ENCODE data around the gene CCM2. TPM values are rescaled to one million over a fixed set of nuclear protein-coding genes. Genes with fewer than 3 reads are reported as not detected.
A peak's percentile ranks its signal among the peaks of the same experiment; 100 is the strongest.
"Not testable (repeated sequence)": the region's sequence is repeated elsewhere in the genome, so short reads cannot be mapped to it uniquely, and the experiment has no call there.

CCM2 gene
- total RNA-seq, 1 experiment from 2014 or later, result 48.6 TPM

GRCh38 chr7:44980393-44981034 lies 19.5 kb upstream of the CCM2 start:
- DNase-seq (ENCODE audit: low read depth), result no peak

GRCh38 chr7:44981035-44981706 lies 18.8 kb upstream of the CCM2 start:
- no peak for DNase-seq (ENCODE audit: low read depth)

- no peak for DNase-seq (ENCODE audit: low read depth)
Measured at GRCh38 chr7:44982535-44982923, 17.5 kb upstream of the CCM2 start.

- no peak for DNase-seq (ENCODE audit: low read depth)
Measured at GRCh38 chr7:44982970-44983369, 17.0 kb upstream of the CCM2 start.

GRCh38 chr7:44983742-44984477 lies 16.1 kb upstream of the CCM2 start:
- no peak for DNase-seq (ENCODE audit: low read depth)

GRCh38 chr7:44984478-44984758 lies 15.6 kb upstream of the CCM2 start:
- DNase-seq (ENCODE audit: low read depth), result no peak

GRCh38 chr7:44985033-44985695 lies 14.8 kb upstream of the CCM2 start:
- DNase-seq (ENCODE audit: low read depth), result no peak

GRCh38 chr7:44985900-44986217 lies 14.1 kb upstream of the CCM2 start:
- no peak for DNase-seq (ENCODE audit: low read depth)

GRCh38 chr7:44986218-44987053 lies 13.6 kb upstream of the CCM2 start:
- peak; percentile 90 for DNase-seq (ENCODE audit: low read depth)

GRCh38 chr7:44987457-44987856 lies 12.5 kb upstream of the CCM2 start:
- no peak for DNase-seq (ENCODE audit: low read depth)

GRCh38 chr7:44987996-44988395 lies 12.0 kb upstream of the CCM2 start:
- DNase-seq (ENCODE audit: low read depth), result no peak

GRCh38 chr7:44988701-44989100 lies 11.3 kb upstream of the CCM2 start:
- DNase-seq (ENCODE audit: low read depth), result no peak

GRCh38 chr7:44989132-44989531 lies 10.9 kb upstream of the CCM2 start:
- no peak for DNase-seq (ENCODE audit: low read depth)

- DNase-seq (ENCODE audit: low read depth), result peak; percentile 77
Measured at GRCh38 chr7:44990109-44991023, 9.6 kb upstream of the CCM2 start.

- DNase-seq (ENCODE audit: low read depth), result not testable (repeated sequence)
Measured at GRCh38 chr7:44992004-44992795, 7.8 kb upstream of the CCM2 start.

- DNase-seq (ENCODE audit: low read depth), result no peak
Measured at GRCh38 chr7:44994877-44995554, 5.0 kb upstream of the CCM2 start.

- DNase-seq (ENCODE audit: low read depth), result no peak
Measured at GRCh38 chr7:44995555-44996493, 4.2 kb upstream of the CCM2 start.
